Measurements from ENCODE around the gene FLRT2.

DNA sequence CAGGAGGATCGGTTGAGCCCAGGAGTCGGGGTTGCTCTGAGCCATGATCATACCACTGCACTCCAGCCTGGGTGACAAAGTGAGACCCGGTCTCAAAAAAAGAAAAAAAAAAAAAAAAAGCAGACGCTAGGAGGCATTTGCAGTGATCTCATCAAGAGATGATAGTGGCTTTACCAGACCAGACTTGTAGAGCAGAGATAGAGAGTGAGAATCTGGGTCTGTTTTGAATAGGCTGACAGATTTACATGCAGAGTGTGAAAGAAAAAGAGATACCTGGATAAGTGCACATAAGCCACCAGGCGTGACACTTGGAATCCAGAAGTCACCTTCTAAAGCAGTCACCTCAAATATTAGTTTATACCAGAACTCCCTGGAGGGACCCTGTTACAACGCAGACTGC lies 21.1 kb upstream of the FLRT2 start:
- TF ChIP-seq, protein P1, sequence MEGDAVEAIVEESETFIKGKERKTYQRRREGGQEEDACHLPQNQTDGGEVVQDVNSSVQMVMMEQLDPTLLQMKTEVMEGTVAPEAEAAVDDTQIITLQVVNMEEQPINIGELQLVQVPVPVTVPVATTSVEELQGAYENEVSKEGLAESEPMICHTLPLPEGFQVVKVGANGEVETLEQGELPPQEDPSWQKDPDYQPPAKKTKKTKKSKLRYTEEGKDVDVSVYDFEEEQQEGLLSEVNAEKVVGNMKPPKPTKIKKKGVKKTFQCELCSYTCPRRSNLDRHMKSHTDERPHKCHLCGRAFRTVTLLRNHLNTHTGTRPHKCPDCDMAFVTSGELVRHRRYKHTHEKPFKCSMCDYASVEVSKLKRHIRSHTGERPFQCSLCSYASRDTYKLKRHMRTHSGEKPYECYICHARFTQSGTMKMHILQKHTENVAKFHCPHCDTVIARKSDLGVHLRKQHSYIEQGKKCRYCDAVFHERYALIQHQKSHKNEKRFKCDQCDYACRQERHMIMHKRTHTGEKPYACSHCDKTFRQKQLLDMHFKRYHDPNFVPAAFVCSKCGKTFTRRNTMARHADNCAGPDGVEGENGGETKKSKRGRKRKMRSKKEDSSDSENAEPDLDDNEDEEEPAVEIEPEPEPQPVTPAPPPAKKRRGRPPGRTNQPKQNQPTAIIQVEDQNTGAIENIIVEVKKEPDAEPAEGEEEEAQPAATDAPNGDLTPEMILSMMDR (IDR thresholded peaks at IDR 0.05) = no peak
- no peak for TF ChIP-seq POLR2AphosphoS5 (IDR thresholded peaks at IDR 0.05; ENCODE audit: low read depth, low read length)
